Measurements from ENCODE around the gene LRRC74B.
"Not testable (repeated sequence)": the region's sequence is repeated elsewhere in the genome, so short reads cannot be mapped to it uniquely, and the experiment has no call there.

LRRC74B gene

DNA sequence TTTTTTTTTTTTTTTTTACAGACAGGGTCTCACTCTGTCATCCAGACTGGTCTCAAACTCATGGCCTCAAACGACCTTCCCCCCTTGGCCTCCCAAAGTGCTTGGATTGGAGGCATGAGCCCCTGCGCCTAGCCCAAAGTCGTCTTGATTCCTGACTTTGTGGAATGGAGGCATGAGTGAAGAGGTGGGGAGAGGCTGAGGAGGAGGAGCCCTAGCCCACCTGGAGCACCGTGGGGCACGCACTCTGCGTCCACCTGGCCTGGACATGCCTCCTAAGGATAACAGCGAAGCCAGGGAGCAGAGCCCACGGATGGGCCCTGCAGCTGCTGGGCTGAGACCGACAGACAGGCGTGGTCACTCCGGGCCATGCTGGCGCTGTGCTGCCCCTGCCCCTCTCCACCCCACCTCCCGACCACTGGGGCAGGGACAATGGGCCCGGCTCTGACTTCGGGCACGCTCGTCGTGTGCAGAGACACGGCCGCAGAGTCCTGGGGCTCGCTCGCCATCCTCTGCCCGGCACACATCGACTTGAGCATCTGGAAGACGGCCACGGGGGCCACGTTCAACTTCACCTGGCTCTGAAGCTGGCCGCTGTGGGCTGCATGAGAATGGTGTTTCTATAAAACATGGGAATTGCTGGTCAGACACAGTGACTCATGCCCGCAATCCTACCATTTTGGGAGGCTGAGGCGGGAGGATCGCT is 34.8 kb downstream of the LRRC74B start:
- DNase-seq = no peak

DNA sequence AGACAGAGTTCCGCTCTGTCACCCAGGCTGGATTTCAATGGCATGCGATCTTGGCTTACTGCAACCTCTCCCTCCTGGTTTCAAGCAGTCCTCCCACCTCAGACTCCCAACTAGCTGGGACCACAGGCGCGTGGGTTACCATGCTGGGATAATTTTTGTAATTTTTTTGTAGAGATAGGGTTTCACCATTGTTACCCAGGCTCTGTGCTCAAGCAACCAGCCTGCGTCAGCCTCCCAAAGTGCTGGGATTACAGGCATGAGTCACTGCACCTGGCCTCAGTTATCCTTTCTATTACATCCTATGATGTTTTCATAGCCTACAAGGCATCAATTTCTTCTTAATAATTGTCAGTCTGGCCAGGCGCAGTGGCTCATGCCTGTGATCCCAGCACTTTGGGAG is 36.5 kb downstream of the LRRC74B start:
- DNase-seq = no peak

DNA sequence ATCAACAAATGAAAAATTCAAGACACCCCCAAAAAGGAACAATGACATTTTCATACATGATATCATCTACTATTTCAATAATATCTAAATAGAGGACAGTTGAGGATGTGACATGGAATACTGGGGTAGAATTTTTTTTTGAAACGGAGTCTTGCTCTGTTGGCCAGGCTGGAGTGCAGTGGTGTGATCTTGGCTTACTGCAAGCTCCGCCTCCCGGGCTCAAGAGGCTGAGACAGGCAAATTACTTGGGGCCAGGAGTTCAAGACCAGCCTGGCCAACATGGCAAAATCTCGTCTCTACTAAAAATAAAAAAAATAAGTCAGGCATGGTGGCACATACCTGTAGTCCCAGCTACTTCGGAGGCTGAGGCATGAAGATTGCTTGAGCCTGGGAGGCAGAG is 41.4 kb downstream of the LRRC74B start:
- no peak for DNase-seq

DNA sequence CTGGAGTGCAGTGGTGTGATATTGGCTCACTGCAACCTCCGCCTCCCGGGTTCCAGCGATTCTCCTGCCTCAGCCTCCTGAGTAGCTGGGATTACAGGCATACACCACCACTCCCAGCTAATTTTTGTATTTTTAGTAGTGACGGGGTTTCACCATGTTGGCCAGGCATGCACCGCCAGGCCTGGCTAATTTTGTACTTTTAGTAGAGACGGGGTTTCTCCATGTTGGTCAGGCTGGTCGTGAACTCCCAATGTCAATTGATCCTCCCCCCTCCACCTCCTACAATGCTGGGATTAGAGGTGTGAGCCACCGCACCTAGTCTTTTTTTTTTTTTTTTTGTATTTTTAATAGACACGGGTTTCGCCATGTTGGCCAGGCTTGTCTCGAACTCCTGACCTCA is 42.2 kb downstream of the LRRC74B start:
- DNase-seq = not testable (repeated sequence)

DNA sequence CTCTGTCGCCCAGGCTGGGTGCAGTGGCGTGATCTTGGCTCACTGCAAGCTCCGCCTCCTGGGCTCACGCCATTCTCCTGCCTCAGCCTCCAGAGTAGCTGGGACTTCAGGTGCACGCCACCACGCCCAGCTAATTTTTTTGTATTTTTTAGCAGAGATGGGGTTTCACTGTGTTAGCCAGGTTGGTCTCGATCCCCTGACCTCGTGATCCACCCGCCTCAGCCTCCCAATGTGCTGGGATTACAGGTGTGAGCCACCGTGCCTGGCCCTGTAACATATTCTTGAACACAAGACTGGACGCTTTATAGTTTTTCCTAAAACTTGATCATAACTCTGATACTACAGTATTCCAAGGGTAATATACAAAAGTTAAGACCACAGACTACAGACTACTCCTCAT is 45.5 kb downstream of the LRRC74B start:
- DNase-seq = not testable (repeated sequence)

DNA sequence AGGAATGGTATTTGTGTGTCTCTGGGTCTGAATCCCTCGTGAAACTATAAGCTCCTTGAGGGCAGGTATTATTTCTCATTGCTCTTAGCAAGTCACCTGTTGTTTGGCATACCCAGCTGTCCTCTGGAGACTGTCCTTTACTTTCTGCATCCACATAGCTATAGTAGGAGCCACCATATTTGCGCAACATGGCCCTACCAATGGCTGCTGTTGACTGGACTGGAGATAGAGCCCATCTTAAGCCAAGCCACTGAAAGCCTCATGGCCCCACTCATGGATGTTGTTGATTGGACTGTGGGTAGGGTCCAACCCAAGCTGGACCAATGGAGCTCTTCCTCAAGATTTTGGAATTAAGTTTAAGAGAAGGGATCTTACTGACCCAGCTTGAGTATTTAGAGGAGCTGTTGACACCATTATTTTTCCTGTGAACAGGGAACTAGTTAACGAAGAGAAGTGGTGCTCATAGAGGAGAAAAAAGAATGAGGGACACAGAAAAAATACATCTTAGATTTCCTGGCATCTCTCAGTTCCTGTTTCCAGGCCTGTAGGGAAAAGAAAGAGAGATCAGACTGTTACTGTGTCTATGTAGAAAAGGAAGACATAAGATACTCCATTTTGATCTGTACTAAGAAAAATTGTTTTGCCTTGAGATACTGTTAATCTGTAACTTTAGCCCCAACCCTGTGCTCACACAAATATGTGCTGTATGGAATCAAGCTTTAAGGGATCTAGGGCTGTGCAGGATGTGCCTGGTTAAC is 47.2 kb downstream of the LRRC74B start:
- no peak for DNase-seq

DNA sequence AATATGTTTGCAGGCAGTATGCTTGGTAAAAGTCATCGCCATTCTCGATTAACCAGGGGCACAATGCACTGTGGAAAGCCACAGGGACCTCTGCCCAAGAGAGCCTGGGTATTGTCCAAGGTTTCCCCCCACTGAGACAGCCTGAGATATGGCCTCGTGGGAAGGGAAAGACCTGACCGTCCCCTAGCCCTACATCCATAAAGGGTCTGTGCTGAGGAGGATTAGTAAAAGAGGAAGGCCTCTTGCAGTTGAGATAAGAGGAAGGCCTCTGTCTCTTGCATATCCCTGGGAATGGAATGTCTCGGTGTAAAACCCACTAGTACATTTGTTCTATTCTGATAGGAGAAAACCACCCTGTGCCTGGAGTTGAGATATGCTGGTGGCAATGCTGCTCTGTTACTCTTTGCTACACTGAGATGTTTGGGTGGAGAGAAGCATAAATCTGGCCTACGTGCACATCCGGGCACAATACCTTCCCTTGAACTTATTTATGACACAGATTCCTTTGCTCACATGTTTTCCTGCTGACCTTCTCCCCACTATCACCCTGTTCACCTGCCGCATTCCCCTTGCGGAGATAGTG is 47.9 kb downstream of the LRRC74B start:
- DNase-seq = not testable (repeated sequence)

DNA sequence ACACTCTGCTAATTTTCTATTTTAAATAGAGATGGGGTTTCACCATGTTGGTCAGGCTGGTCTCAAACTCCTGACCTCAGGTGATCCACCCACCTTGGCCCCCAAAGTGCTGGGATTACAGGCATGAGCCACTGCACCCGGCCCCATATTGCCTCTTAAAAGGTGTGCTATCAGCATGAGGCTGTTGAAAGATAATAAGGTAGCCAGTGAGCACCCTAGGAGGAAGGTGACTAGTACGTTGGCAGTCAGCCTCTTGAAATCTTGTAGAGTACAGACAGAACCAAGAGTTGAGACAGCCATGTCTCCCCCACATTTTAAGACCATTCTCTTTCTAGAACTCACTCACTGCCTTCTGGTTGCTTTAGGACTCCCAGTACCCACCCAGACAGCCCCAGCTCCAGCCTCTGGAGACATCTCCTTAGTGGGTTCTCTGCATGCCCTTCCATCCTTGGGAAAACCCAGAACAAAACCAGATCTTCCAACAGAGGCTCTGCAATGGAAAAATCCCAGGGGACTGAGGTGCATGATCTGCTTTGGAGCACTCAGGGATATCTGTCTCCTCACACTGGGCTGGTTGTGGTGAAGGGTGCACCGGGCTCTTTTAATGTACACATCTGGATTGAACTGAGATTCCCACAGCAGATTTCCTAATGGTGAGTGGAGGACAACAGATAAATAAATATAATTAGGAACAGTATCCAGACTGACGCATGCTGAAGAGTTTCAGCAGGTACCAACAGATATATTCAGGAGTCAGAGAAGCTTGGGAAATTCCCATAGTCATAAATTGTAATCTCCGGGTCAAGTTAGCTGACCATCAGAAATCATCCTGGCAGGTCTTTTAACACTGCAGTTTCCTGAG is 49.4 kb downstream of the LRRC74B start:
- DNase-seq = no peak

DNA sequence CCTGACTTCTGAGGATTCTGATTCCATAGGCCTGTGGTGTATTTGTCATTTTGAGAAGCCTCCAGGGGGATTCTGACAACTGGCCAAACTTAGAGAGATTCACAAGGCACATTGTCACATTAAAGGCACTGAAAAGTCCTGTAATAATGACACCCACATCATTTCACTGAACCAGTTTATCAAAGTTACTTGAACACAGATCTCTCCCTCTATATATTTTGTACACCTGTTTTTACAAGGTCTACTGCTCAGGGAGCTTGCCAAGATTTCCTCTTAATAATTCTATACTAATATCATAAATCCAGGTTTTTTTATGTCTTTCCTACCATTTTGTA is 50.0 kb downstream of the LRRC74B start:
- no peak for DNase-seq

DNA sequence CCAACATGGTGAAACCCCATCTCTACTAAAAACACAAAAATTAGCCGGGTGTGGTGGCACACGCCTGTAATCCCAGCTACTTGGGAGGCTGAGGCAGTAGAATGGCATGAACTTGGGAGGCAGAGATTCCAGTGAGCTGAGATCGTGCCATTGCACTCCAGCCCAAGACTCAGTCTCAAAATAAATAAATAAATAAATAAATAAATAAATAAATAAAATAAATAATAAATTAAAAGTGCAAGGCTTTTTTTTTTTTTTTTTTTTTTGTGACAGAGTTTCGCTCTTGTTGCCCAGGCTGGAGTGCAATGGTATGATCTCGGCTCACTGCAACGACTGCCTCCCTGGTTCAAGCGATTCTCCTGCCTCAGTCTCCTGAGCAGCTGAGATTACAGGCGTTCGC is 51.1 kb downstream of the LRRC74B start:
- DNase-seq = not testable (repeated sequence)

DNA sequence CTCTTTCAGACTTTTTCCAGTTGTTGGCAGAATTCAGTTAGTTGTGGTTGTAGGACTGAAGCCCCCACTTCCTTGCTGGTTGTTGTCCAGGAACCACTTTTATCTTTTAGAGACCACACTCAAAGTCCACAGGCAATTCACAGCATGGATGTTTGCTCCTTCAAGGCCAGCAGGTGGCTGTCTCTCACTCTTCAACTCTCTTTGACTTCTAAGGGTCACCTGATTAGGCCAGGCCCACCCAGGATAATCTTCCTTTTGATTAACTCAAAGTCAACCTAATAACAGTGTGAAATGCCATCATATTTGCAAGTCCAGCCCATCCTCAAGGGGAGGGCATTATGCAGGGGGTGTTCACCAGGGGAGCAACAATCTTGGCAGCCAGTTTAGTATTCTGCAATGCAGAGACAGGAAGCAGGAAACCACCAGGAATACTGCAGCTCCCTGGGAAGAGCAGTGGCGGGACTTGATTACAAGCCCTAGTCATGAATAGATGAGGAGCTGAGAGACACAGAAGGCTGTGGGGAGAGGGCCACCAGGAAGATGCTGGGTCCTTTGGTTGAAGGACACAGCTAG is 52.4 kb downstream of the LRRC74B start:
- no peak for DNase-seq

DNA sequence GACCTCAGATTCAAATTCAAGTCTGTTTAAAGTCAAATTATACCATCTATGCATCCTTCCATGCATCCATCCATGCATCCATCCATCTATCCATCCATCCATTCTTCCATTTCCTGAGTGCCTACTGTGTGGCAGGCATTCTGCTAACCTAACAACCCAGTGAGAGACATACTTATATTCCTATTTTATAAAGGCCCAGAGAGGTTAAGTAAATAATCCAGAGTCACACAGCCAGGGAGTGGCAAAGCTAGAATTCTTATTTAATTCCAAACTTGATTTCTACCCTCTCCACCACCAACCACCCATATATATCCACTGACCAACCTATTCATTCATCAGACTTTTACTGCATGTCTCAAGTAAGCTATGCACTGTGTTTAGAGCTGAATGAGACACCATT is 53.8 kb downstream of the LRRC74B start:
- no peak for DNase-seq

DNA sequence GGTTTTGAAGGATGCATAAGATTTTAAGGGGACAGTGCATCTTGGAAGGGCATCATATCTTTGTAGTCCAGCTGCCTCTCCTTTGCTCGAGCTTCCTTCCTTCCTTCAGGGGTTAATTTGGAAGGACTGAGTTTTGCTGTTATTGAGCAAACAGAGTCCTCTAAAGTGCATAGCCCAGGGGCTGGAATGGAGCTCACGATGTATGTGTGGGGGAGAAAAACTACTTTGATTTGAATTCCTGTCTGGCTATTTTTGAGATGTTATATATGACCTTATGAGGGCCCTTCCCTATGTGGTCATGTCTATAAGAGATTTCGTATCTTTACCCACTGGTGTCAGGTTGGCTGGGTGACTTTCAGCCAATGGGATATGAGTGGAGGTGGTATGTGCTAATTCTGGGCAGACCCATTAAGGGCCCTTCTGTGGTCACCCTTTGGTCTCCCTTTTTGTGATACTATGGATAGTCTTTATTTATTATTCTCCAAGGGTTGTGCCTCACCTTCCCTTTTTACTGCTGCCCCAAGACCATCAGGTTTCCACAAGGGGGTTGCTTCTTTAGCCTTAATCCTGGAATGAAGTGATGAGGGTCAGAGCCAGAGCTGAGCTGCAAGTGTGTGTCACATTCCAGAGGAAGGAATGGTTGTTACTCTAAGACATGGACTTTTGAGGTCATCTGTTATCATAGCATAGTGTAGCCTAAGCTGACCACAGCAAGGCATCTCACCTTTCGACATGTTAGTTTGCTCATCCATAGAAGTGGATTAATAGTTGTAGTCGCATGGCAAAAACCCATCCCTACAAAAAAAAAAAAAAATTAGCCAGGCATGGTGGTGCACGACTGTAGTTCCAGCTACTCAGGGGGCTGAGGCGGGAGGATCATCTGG is 54.6 kb downstream of the LRRC74B start:
- no peak for DNase-seq

DNA sequence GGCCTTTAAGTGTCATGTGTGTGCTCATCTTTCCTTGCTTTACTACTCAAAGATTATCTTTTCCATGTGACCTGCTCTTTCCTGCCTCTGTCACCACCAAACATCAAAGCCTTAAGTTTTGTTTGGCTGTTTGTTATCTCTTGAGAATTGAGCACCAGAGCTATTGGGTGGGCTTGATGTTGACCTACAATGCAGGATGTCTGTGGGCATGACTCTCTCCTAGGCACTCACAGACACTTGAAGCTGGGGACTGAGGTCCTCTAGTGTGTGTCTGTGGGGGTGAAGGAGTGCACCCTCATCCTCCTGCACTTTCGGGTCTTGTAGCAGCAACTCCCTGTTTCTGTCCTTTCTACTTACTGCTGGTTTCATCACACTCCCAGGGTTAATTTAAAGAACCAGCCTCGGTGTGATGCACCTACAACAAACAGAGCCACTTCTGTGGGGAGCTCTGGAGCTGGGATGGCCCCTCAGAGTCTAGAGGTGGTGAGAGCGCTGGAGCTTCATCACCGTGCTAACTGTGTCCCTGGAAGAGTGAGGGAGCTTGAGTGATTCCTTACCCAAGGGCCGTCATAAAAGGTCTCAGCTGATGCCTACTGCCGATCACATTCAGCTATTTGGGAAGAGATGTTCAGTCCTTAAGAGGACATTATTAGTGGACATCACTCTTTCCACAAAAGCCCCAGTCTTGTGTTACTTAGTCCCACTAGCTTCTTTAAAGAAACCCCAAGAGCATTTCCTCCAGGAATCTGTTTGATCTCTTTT is 56.3 kb downstream of the LRRC74B start:
- no peak for DNase-seq

DNA sequence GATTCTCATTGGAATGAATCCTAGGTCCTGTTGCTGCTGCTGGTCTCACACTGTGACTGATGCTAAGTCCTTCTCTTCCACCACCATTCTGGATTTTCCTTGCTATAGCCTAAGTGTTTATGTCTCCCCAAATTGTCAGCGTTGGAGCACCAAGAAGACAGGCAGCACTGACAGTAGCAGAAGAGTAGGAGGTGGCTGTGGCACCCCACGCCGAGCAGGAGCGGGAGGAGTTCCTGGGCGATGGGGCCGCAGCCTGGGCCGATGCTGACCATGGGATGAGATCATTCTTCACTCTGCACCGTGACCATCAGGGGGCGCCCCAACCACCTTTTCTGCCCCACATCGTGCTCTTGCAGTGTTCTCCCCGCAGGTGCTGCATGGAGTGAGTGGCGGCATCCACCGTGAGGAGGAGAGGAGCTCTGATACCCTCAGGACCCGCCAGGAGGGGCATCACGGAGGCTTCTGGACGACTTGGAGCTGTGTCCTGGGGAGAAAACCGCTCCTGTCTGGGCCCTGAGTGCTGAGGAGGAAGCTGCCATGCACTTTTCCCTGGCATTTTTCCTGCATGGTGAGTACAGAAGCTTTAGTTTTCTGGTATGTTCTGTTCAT is 57.0 kb downstream of the LRRC74B start:
- DNase-seq = no peak

DNA sequence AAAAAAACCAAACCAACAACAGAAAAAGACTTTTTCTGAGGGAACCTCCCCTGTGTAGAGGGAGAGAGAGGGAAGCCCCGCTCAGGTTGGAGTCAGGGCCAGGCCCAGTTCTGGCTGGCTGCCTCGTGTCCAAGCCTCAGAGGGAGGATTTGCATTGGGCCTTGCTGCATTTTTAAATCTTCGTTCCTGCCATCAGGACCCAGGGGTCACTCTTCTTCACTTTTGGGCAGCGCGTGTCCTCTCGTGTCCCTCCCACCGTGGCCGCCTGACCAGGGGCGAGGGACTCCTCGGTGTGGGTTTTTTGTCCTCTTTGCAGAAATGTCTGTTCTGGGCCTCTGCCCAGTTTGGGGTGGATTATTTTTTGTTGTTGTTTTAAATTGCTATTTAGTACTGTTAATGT is 57.9 kb downstream of the LRRC74B start:
- DNase-seq = no peak

DNA sequence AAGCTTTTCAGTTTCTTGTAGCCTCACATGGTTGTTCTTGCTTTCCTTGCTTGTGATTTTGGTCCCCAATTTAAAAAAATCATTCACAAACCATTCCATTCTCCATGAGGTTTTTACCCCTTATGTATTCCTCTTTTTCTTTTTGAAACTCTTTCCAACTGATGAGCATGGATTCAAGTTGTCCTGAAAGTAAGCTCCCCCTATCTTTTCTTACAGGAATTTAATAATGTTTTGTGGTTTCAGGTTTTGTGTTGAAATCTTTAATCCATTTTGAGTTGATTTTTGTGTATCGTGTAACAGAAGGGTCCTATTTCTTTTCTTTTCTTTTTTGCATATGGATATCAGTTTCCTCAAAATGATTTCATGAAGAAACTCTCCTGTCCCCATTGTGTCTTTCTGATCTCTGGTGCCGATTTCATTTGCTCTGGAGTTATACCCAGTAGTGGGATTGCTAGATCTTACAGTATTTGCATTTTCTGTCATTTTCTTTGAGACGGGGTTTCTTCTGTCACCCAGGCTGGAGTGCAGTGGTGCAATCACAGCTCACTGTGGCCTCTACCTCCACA is 58.5 kb downstream of the LRRC74B start:
- DNase-seq = no peak

DNA sequence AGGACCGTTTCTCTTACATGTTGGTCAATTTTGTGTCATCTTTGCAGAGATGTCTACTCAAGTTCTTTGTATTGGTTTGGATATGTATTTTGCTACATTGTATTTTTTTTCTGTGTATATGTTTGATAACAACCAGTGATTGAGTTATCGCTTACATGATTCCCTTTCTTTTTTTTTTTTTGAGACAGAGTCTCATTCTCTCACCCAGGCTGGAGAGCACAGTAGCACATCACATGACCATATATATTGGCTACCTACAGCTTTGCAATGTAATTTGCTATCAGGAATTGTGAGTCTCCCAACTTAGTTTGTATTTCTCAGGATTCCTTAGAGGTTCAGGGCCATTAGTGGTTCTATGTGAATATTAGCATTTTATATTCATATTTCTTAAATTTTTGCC is 59.5 kb downstream of the LRRC74B start:
- no peak for DNase-seq

DNA sequence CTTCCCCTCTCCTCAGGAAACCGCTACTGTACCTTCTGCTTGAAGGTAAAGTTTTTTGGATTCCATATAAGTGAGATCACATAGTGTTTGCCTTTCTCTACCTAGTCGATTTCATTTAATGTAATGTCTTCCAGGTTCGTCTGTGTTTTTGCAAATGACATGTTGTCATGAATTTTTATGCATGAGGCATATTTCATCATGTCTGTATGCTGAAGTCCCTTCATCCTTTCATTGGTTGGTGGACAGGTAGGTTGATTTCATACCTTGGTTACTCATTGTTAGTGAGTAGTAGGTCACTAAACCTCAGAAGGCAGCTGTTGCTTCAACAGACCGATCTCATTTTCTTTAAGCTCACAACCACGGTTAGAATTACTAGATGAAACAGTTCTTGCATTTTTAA is 60.3 kb downstream of the LRRC74B start:
- DNase-seq = no peak

DNA sequence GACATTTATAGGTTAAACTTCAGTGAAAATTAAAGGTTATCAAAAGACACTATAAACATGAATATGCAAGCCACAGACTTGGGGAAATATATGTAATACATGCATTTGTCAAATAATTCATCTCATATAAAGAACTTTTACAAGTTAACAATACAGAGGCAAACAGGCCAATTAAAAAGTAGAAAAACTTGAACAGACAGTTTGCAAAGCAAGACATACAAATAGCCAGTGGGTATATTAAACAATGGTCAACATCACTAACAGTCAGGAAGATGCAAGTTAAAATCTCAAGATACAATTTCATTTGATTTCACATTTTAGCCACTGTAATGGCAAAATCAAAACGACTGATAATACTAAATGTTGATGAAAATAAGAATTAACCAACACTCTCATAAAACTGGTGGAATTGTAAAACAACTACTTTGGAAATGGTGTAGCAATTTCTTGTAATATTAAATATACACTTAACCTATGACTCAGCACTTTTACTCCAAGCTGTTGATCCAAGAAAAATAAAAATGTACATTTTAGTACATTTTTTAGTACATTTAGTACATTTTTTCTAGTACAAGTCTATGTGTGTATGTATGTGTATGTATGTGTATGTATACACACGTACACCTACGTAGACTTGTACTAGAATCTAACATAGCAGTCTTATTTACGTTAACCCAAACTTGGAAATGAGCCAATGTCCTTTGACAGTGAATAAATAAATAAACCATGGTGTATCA is 62.8 kb downstream of the LRRC74B start:
- DNase-seq = no peak

All from T1000 (cell line).